HCEC 1CT (cell line): ENCODE results near the gene GALNS.
"Not testable (repeated sequence)": the region's sequence is repeated elsewhere in the genome, so short reads cannot be mapped to it uniquely, and the experiment has no call there.

Experiments used
- DNase-seq: peaks from one replicate; pipeline ENCODE4 v3.0.0-alpha.2; 2017

The GALNS gene

GRCh38 chr16:88799569-88800276 lies 57.0 kb downstream of the GALNS start:
- DNase-seq = no peak

- DNase-seq = no peak
Observed at GRCh38 chr16:88798772-88799455, 57.8 kb downstream of the GALNS start.

- DNase-seq = no peak
Observed at GRCh38 chr16:88798073-88798472, 58.7 kb downstream of the GALNS start.

GRCh38 chr16:88796278-88796677 lies 60.5 kb downstream of the GALNS start:
- no peak for DNase-seq

- DNase-seq = no peak
Observed at GRCh38 chr16:88793251-88793954, 63.3 kb downstream of the GALNS start.

GRCh38 chr16:88792668-88793250 lies 64.0 kb downstream of the GALNS start:
- DNase-seq = no peak

GRCh38 chr16:88792078-88792550 lies 64.6 kb downstream of the GALNS start:
- DNase-seq = no peak

- no peak for DNase-seq
Observed at GRCh38 chr16:88790312-88791211, 66.2 kb downstream of the GALNS start.

- no peak for DNase-seq
Observed at GRCh38 chr16:88789594-88789993, 67.2 kb downstream of the GALNS start.

- not testable (repeated sequence) for DNase-seq
Observed at GRCh38 chr16:88788749-88789148, 68.0 kb downstream of the GALNS start.

- DNase-seq = no peak
Observed at GRCh38 chr16:88787579-88788314, 69.0 kb downstream of the GALNS start.

- peak; percentile 44 for DNase-seq
Observed at GRCh38 chr16:88785106-88785924, 71.4 kb downstream of the GALNS start, which contains the start of gene PIEZO1. Gene PIEZO1, minus strand, starts transcription at chr16:88785220. Its CDS starts 256 bp downstream, at chr16:88784964.

GRCh38 chr16:88784856-88785105 lies 72.0 kb downstream of the GALNS start:
- no peak for DNase-seq

- peak; percentile 84 for DNase-seq
Observed at GRCh38 chr16:88784074-88784855, 72.5 kb downstream of the GALNS start.

GRCh38 chr16:88783391-88784073 lies 73.2 kb downstream of the GALNS start:
- no peak for DNase-seq

- DNase-seq = peak; percentile 84
Observed at GRCh38 chr16:88782454-88783390, 74.0 kb downstream of the GALNS start.

- DNase-seq = no peak
Observed at GRCh38 chr16:88781140-88782077, 75.3 kb downstream of the GALNS start.
